Ectodermal cell (in vitro differentiated cells): Measurements from ENCODE around the gene MDM1.

Experiments
- H3K27ac ChIP-seq: 2 replicates; pipeline ENCODE4 v1.7.0; 2013; ENCODE audit warnings: mild to moderate bottlenecking, low read depth, low read length; ENCODE audit not compliant: insufficient read depth, poor library complexity, severe bottlenecking
- H3K27me3 ChIP-seq: 2 replicates; pipeline ENCODE4 v1.7.0; 2013; ENCODE audit warnings: mild to moderate bottlenecking, low read length; ENCODE audit not compliant: insufficient read depth, control insufficient read depth, poor library complexity, severe bottlenecking
- H3K36me3 ChIP-seq: one replicate; pipeline ENCODE4 v1.7.0; 2013; ENCODE audit warnings: low read length; ENCODE audit not compliant: control insufficient read depth, insufficient read depth
- H3K4me1 ChIP-seq: one replicate; pipeline ENCODE4 v1.7.0; 2013; ENCODE audit warnings: low read length; ENCODE audit not compliant: control insufficient read depth, insufficient read depth
- H3K4me3 ChIP-seq: 2 replicates; pipeline ENCODE4 v1.7.0; 2013; ENCODE audit warnings: low read depth, low read length, control low read depth; ENCODE audit not compliant: insufficient read depth
- H3K9me3 ChIP-seq: 2 replicates; pipeline ENCODE4 v1.7.0; 2013; ENCODE audit warnings: mild to moderate bottlenecking, low read length, moderate library complexity; ENCODE audit not compliant: control insufficient read depth
- WGBS, 2 experiments: methylation state at CpG; one replicate each; pipeline ENCODE4 v1.1.7; 2013; ENCODE audit warnings: missing lambda C conversion rate in 2 of 2; 5-methylcytosine and 5-hydroxymethylcytosine counted together

MDM1 gene

GRCh38 chr12:68324531-68324930 lies 7.6 kb downstream of the MDM1 start:
- no peaks in the 10 kb centered on the region for H3K27me3 ChIP-seq
- peaks cover 11% of the 10 kb centered on the region for H3K4me1 ChIP-seq
- no peaks in the 10 kb centered on the region for H3K9me3 ChIP-seq
- peaks cover 7% of the 10 kb centered on the region for H3K36me3 ChIP-seq
- H3K4me3 ChIP-seq, result no peak overlapping the region
- H3K27ac ChIP-seq, result no peak overlapping the region
- WGBS, 2 experiments, result 96% methylated on average over 3 of the region's 3 CpGs

- Histone ChIP-seq H3K36me3 (peaks cover 7% of the 10 kb centered on the region), H3K27ac (no peak overlapping the region), H3K9me3 (no peaks in the 10 kb centered on the region), H3K4me3 (no peak overlapping the region), H3K4me1 (no peaks in the 10 kb centered on the region), H3K27me3 (no peaks in the 10 kb centered on the region)
- WGBS, 2 experiments, result 100% methylated on average over 1 to 2 of the region's 2 CpGs
Measured at GRCh38 chr12:68321140-68321539, 11.0 kb downstream of the MDM1 start.

- Histone ChIP-seq H3K27ac (no peak overlapping the region), H3K4me3 (no peak overlapping the region), H3K4me1 (no peaks in the 10 kb centered on the region), H3K27me3 (no peaks in the 10 kb centered on the region), H3K9me3 (no peaks in the 10 kb centered on the region), H3K36me3 (peaks cover 3% of the 10 kb centered on the region)
- WGBS, 2 experiments, result 93 to 94% methylated on average over 11 of the region's 11 CpGs
Measured at GRCh38 chr12:68319988-68320623, 12.1 kb downstream of the MDM1 start.

GRCh38 chr12:68317047-68317667 lies 15.0 kb downstream of the MDM1 start:
- H3K27ac ChIP-seq, result no peak overlapping the region
- H3K9me3 ChIP-seq, result no peaks in the 10 kb centered on the region
- WGBS, 2 experiments, result 91% methylated on average over 1 of the region's 1 CpG; no CpG with 5 or more reads in 1 of the 2 experiments
- H3K27me3 ChIP-seq, result no peaks in the 10 kb centered on the region
- no peaks in the 10 kb centered on the region for H3K4me1 ChIP-seq
- H3K36me3 ChIP-seq, result peaks cover 19% of the 10 kb centered on the region
- no peak overlapping the region for H3K4me3 ChIP-seq

- no peaks in the 10 kb centered on the region for H3K27me3 ChIP-seq
- no peaks in the 10 kb centered on the region for H3K9me3 ChIP-seq
- peaks cover 34% of the 10 kb centered on the region for H3K36me3 ChIP-seq
- H3K27ac ChIP-seq, result no peak overlapping the region
- no peak overlapping the region for H3K4me3 ChIP-seq
- no peaks in the 10 kb centered on the region for H3K4me1 ChIP-seq
- WGBS, 2 experiments, result 91 to 95% methylated on average over 2 of the region's 2 CpGs
Measured at GRCh38 chr12:68310370-68310769, 21.8 kb downstream of the MDM1 start.

GRCh38 chr12:68306564-68306963 lies 25.6 kb downstream of the MDM1 start:
- 85 to 87% methylated on average over 1 of the region's 1 CpG for WGBS, 2 experiments
- no peaks in the 10 kb centered on the region for H3K4me1 ChIP-seq
- H3K36me3 ChIP-seq, result peaks cover 18% of the 10 kb centered on the region
- no peak overlapping the region for H3K4me3 ChIP-seq
- H3K27me3 ChIP-seq, result no peaks in the 10 kb centered on the region
- no peaks in the 10 kb centered on the region for H3K9me3 ChIP-seq
- no peak overlapping the region for H3K27ac ChIP-seq

- 84 to 93% methylated on average over 3 of the region's 3 CpGs for WGBS, 2 experiments
- H3K27me3 ChIP-seq, result no peaks in the 10 kb centered on the region
Measured at GRCh38 chr12:68305278-68305677, 26.9 kb downstream of the MDM1 start.

GRCh38 chr12:68304626-68305025 lies 27.5 kb downstream of the MDM1 start:
- no peaks in the 10 kb centered on the region for H3K4me1 ChIP-seq
- no peak overlapping the region for H3K4me3 ChIP-seq
- WGBS, 2 experiments, result 91 to 97% methylated on average over 3 of the region's 3 CpGs
- no peak overlapping the region for H3K27ac ChIP-seq
- no peaks in the 10 kb centered on the region for H3K27me3 ChIP-seq
- peaks cover 7% of the 10 kb centered on the region for H3K36me3 ChIP-seq
- no peaks in the 10 kb centered on the region for H3K9me3 ChIP-seq

More at GRCh38 chr12:68305278-68305677, 26.9 kb downstream of the MDM1 start:
- peaks cover 10% of the 10 kb centered on the region for H3K36me3 ChIP-seq
- no peaks in the 10 kb centered on the region for H3K9me3 ChIP-seq
- no peak overlapping the region for H3K4me3 ChIP-seq
- no peak overlapping the region for H3K27ac ChIP-seq
- H3K4me1 ChIP-seq, result no peaks in the 10 kb centered on the region

- H3K27ac ChIP-seq, result no peak overlapping the region
- no peaks in the 10 kb centered on the region for H3K4me1 ChIP-seq
- H3K36me3 ChIP-seq, result peaks cover 7% of the 10 kb centered on the region
- H3K9me3 ChIP-seq, result no peaks in the 10 kb centered on the region
- 93 to 95% methylated on average over 4 to 6 of the region's 6 CpGs for whole genome bisulfite sequencing, 2 experiments
- H3K27me3 ChIP-seq, result no peaks in the 10 kb centered on the region
- no peak overlapping the region for H3K4me3 ChIP-seq
Measured at GRCh38 chr12:68303850-68304249, 28.3 kb downstream of the MDM1 start.

GRCh38 chr12:68297929-68298328 lies 34.2 kb downstream of the MDM1 start:
- no peaks in the 10 kb centered on the region for H3K4me1 ChIP-seq
- 81 to 93% methylated on average over 4 of the region's 4 CpGs for WGBS, 2 experiments
- H3K4me3 ChIP-seq, result no peak overlapping the region
- H3K9me3 ChIP-seq, result no peaks in the 10 kb centered on the region
- H3K27me3 ChIP-seq, result no peaks in the 10 kb centered on the region
- peaks cover 5% of the 10 kb centered on the region for H3K36me3 ChIP-seq
- no peak overlapping the region for H3K27ac ChIP-seq
